Bronchial epithelial cell (primary cell): ENCODE measurements around the gene FADS2. TPM values are rescaled to one million over a fixed set of nuclear protein-coding genes. Genes with fewer than 3 reads are reported as not detected.

Source experiments
- DNase-seq: peaks from one replicate; pipeline ENCODE4 v3.0.0-alpha.2; 2010; ENCODE audit warnings: low read depth
- FAIRE-seq: peaks from 2 replicates; lab custom pipeline; 2011; peaks lifted over from hg19 to GRCh38; lab: Jason Lieb, UNC
- H3K27me3 ChIP-seq: 2 replicates; pipeline ENCODE4 v1.5.1; 2011; ENCODE audit warnings: low read length; ENCODE audit not compliant: control insufficient read depth, insufficient read depth
- H3K36me3 ChIP-seq: 2 replicates; pipeline ENCODE4 v1.5.1; 2011; ENCODE audit warnings: low read length; ENCODE audit not compliant: control insufficient read depth, insufficient read depth
- H3K4me3 ChIP-seq: 2 replicates; pipeline ENCODE4 v1.5.1; 2011; ENCODE audit warnings: mild to moderate bottlenecking, low read depth, low read length, control low read depth
- CTCF ChIP-seq: IDR thresholded peaks from 2 replicates; pipeline ENCODE4 v1.5.1; 2011; ENCODE audit warnings: mild to moderate bottlenecking, moderate library complexity, low read length, control low read depth, inconsistent platforms; ENCODE audit not compliant: insufficient read depth, severe bottlenecking
- total RNA-seq: library from RNA; depleted of rRNA; stranded (reverse); fragments of >200 nt; gene quantifications from 2 replicates; pipeline ENCODE4 v1.2.1, GENCODE V29; 2014

Gene FADS2
- total RNA-seq, 1 donor from 2014 or later = 34.2 TPM

- Histone ChIP-seq H3K4me3 (peak overlapping the region; percentile 86), H3K27me3 (no peaks in the 10 kb centered on the region), H3K36me3 (no peaks in the 10 kb centered on the region)
- TF ChIP-seq CTCF = no peak
- DNase-seq (no peak), FAIRE-seq (no peak)
These were observed 63.9 kb downstream of the FADS2 start for GRCh38 chr11:61892085-61892370.

- no peak overlapping the region for H3K4me3 ChIP-seq
- no peaks in the 10 kb centered on the region for H3K27me3 ChIP-seq
- DNase-seq (peak; percentile 29), FAIRE-seq (no peak)
- TF ChIP-seq CTCF = no peak
- H3K36me3 ChIP-seq = no peaks in the 10 kb centered on the region
These were observed 65.9 kb downstream of the FADS2 start for GRCh38 chr11:61893981-61894380.

- FAIRE-seq (no peak), DNase-seq (no peak)
- TF ChIP-seq CTCF = no peak
- H3K27me3 ChIP-seq = no peaks in the 10 kb centered on the region
- no peaks in the 10 kb centered on the region for H3K36me3 ChIP-seq
- H3K4me3 ChIP-seq = no peak overlapping the region
These were observed 67.1 kb downstream of the FADS2 start for GRCh38 chr11:61895046-61895717.

GRCh38 chr11:61895718-61896059 lies 67.6 kb downstream of the FADS2 start:
- Histone ChIP-seq H3K27me3 (no peaks in the 10 kb centered on the region), H3K36me3 (no peaks in the 10 kb centered on the region), H3K4me3 (no peak overlapping the region)
- no peak for TF ChIP-seq CTCF
- DNase-seq = no peak
- FAIRE-seq = no peak

- no peak for TF ChIP-seq CTCF
- Histone ChIP-seq H3K36me3 (no peaks in the 10 kb centered on the region), H3K4me3 (no peak overlapping the region), H3K27me3 (no peaks in the 10 kb centered on the region)
- no peak for FAIRE-seq
- peak; percentile 25 for DNase-seq
These were observed 68.7 kb downstream of the FADS2 start for GRCh38 chr11:61896665-61897386.
